OCI-LY7 (cell line): ENCODE results near the gene ARFIP1. TPM values are rescaled to one million over a fixed set of nuclear protein-coding genes. Genes with fewer than 3 reads are reported as not detected.

Source experiments
- BruUV-seq: library from RNA; stranded (reverse); fragments of 400-500 nt; replicated peaks from 2 replicates; lab custom pipeline; 2021; lab: Mats Ljungman, UMichigan
- CTCF ChIA-PET: fragments of 300-600 bp; sonication (Branson Sonifier 250); formaldehyde crosslinking; loops from one replicate; lab custom pipeline; 2022; ENCODE audit warnings: antibody characterized with exemption; ENCODE audit not compliant: unreplicated experiment; lab: Charles Lee
- POLR2A ChIA-PET: fragments of 300-600 bp; sonication (Branson Sonifier 250); formaldehyde crosslinking; loops from one replicate; lab custom pipeline; 2022; ENCODE audit warnings: antibody characterized with exemption; lab: Charles Lee
- DNase-seq: peaks from one replicate; pipeline ENCODE4 v3.0.0-alpha.2; 2015; ENCODE audit warnings: low spot score
- H2AFZ ChIP-seq: fragments of 200-600 bp; sonication (generic), shearing (Covaris generic); 2 replicates; pipeline ENCODE4 v1.6.1; 2014; ENCODE audit warnings: mild to moderate bottlenecking, antibody characterized with exemption, low read length, moderate library complexity
- H3K27ac ChIP-seq: fragments of 200-600 bp; sonication (generic); 2 replicates; pipeline ENCODE4 v1.5.1; 2014; ENCODE audit warnings: mixed run types, low read depth, mild to moderate bottlenecking, moderate library complexity, low read length, inconsistent platforms; ENCODE audit not compliant: poor library complexity, severe bottlenecking
- H3K36me3 ChIP-seq: fragments of 200-600 bp; sonication (generic); 2 replicates; pipeline ENCODE4 v1.6.1; 2014; ENCODE audit warnings: mild to moderate bottlenecking, antibody characterized with exemption, low read length, moderate library complexity, mixed read lengths; ENCODE audit not compliant: insufficient read depth
- H3K4me1 ChIP-seq: fragments of 200-600 bp; sonication (generic); 2 replicates; pipeline ENCODE4 v1.5.1; 2014; ENCODE audit warnings: mild to moderate bottlenecking, low read length; ENCODE audit not compliant: insufficient read depth, poor library complexity, severe bottlenecking
- H3K4me2 ChIP-seq: fragments of 200-600 bp; sonication (generic); 2 replicates; pipeline ENCODE4 v1.6.1; 2014; ENCODE audit warnings: mild to moderate bottlenecking, low read length
- H3K4me3 ChIP-seq: fragments of 200-600 bp; sonication (generic); 2 replicates; pipeline ENCODE4 v1.5.1; 2014; ENCODE audit warnings: mild to moderate bottlenecking, low read depth, low read length; ENCODE audit not compliant: poor library complexity, severe bottlenecking
- H3K79me2 ChIP-seq: fragments of 200-600 bp; sonication (generic); 2 replicates; pipeline ENCODE4 v1.6.1; 2016; ENCODE audit warnings: low read depth, mild to moderate bottlenecking, low read length, moderate library complexity, mixed read lengths; ENCODE audit not compliant: insufficient read depth
- H3K9me2 ChIP-seq: fragments of 200-600 bp; sonication (generic); 2 replicates; pipeline ENCODE4 v1.6.1; 2016; ENCODE audit warnings: mild to moderate bottlenecking, low read length, mixed read lengths; ENCODE audit not compliant: insufficient read depth
- H3K9me3 ChIP-seq: fragments of 200-600 bp; sonication (generic); 2 replicates; pipeline ENCODE4 v1.6.1; 2014; ENCODE audit warnings: mild to moderate bottlenecking, mixed run types, low read length, mixed read lengths
- H4K20me1 ChIP-seq: fragments of 200-600 bp; sonication (generic); 2 replicates; pipeline ENCODE4 v1.6.1; 2014; ENCODE audit warnings: mild to moderate bottlenecking, antibody characterized with exemption, low read length, moderate library complexity, mixed read lengths; ENCODE audit not compliant: insufficient read depth
- EZH2phosphoT487 ChIP-seq: fragments of 200-600 bp; sonication (generic); IDR thresholded peaks from 2 replicates; pipeline ENCODE4 v1.6.1; 2018; ENCODE audit warnings: low read depth, borderline replicate concordance, mild to moderate bottlenecking, mixed run types, antibody characterized with exemption, low read length, moderate library complexity, mixed read lengths
- intact Hi-C: fragments of 100-400 bp; cut with micrococcal nuclease; formaldehyde crosslinking; loops from one replicate; pipeline ENCODE4 v1.10.0; 2022; ENCODE audit not compliant: unreplicated experiment
- total RNA-seq, 2 experiments: library from RNA; depleted of rRNA in 1 of 2; stranded (reverse); fragments of >200 nt in 1 of 2; shearing (Covaris generic) in 1 of 2; gene quantifications; 2 replicates each; pipeline ENCODE4 v1.2.3, GENCODE V29; 2014 to 2022
- TF ChIP-seq, protein P1 (sequence below): fragments of 200-600 bp; sonication (generic); conservative IDR thresholded peaks from 2 replicates; pipeline ENCODE4 v1.5.1; 2014; ENCODE audit warnings: mild to moderate bottlenecking, antibody characterized with exemption, low read length, moderate library complexity, mixed read lengths

ARFIP1 gene
- total RNA-seq, 2 experiments from 2014 or later = 27.0 to 29.3 TPM

DNA sequence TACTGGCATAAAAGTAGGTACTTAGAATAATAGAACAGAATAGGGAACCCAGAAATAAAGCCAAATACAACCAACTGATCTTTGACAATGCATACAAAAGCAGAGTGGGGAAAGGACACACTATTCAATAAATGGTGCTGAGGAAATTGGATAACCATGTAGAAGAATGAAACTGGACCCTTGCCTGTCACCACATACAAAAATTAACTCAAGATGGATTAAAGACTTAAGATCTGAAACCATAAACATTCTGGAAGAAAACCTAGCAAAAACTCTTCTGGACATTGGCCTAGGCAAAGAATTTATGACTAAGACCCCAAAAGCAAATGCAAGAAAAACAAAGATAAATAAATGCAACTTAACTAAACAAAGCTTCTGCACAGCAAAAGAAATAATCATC, 45.6 kb downstream of the ARFIP1 start:
- Histone ChIP-seq H3K27ac (no peak overlapping the region), H4K20me1 (no peaks in the 10 kb centered on the region), H3K79me2 (no peaks in the 10 kb centered on the region), H3K4me2 (no peak overlapping the region), H2AFZ (no peak overlapping the region), H3K9me2 (no peaks in the 10 kb centered on the region), H3K4me3 (no peak overlapping the region), H3K4me1 (no peaks in the 10 kb centered on the region), H3K9me3 (0 out of 2 replicates have a peak, but pooled peaks cover 3% of the 10 kb centered on the region), H3K36me3 (no peaks in the 10 kb centered on the region)
- no peak for DNase-seq
- intact Hi-C loops = no loop called here
- no TSS peak for BruUV-seq
- TF ChIP-seq, protein P1, sequence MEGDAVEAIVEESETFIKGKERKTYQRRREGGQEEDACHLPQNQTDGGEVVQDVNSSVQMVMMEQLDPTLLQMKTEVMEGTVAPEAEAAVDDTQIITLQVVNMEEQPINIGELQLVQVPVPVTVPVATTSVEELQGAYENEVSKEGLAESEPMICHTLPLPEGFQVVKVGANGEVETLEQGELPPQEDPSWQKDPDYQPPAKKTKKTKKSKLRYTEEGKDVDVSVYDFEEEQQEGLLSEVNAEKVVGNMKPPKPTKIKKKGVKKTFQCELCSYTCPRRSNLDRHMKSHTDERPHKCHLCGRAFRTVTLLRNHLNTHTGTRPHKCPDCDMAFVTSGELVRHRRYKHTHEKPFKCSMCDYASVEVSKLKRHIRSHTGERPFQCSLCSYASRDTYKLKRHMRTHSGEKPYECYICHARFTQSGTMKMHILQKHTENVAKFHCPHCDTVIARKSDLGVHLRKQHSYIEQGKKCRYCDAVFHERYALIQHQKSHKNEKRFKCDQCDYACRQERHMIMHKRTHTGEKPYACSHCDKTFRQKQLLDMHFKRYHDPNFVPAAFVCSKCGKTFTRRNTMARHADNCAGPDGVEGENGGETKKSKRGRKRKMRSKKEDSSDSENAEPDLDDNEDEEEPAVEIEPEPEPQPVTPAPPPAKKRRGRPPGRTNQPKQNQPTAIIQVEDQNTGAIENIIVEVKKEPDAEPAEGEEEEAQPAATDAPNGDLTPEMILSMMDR = no peak
- no peak for TF ChIP-seq EZH2phosphoT487
- ChIA-PET CTCF (no interaction called here), POLR2A (interaction anchor here (1.3 kb wide), 1 partner anchor 9 kb away, joined by 3 read pairs; no protein-coding TSS in a partner anchor)

DNA sequence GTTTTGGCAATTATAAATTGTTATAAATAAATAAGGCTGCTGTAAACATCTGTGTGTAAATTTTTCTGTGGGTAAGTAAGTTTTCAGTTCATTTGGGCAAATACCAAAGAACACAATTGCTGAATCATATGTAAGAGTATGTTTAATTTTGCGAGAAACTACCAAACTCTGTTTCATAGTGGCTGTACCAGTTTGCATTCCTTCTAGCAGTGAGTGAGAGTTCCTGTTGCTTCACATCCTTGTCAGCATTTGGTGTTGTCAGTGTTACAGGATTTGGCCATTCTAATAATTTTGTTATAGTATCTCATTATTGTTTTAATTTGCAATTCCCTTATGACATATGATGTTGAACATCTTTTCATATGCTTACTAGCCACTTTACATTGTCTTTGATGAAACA, 48.4 kb downstream of the ARFIP1 start:
- no TSS peak for BruUV-seq
- intact Hi-C loops = no loop called here
- peaks cover 12% of the 10 kb centered on the region for H3K36me3 ChIP-seq
- no peaks in the 10 kb centered on the region for H3K9me2 ChIP-seq
- H3K4me1 ChIP-seq = no peaks in the 10 kb centered on the region
- CTCF ChIA-PET = no interaction called here
- H4K20me1 ChIP-seq = no peaks in the 10 kb centered on the region
- no peak overlapping the region for H3K4me2 ChIP-seq
- H3K4me3 ChIP-seq = no peak overlapping the region
- no peak overlapping the region for H2AFZ ChIP-seq
- TF ChIP-seq, protein P1 = no peak
- no peak for TF ChIP-seq EZH2phosphoT487
- POLR2A ChIA-PET = no interaction called here
- no peaks in the 10 kb centered on the region for H3K79me2 ChIP-seq
- 0 out of 2 replicates have a peak, but pooled peaks cover 8% of the 10 kb centered on the region for H3K9me3 ChIP-seq
- no peak for DNase-seq
- no peak overlapping the region for H3K27ac ChIP-seq

DNA sequence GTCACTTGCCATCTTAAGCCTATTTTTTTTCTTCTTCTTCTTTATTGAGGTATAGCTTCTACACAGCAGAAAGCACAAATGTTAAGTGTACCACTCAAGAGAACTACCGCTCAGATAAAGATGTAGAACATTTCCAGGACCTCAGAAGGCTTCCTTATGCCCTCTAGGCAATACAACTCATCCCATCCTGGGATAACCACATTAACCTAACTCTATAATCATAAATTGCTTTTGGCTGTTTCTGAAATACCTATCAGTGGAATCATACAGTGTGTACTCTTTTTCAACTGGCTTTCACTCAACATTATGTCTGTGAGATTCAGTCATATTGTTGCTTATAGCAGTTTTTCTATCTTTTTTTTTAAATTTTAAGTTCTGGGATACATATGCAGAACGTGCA, 51.7 kb downstream of the ARFIP1 start:
- ChIA-PET POLR2A (interaction anchor here (0.6 kb wide), 2 partner anchors 9 to 289 kb away, joined by 3 to 7 read pairs; no protein-coding TSS in a partner anchor), CTCF (no interaction called here)
- no peak overlapping the region for H3K4me2 ChIP-seq
- H3K27ac ChIP-seq = no peak overlapping the region
- no peaks in the 10 kb centered on the region for H3K4me1 ChIP-seq
- no peak for DNase-seq
- H3K79me2 ChIP-seq = no peaks in the 10 kb centered on the region
- H3K9me2 ChIP-seq = no peaks in the 10 kb centered on the region
- H3K36me3 ChIP-seq = peaks cover 20% of the 10 kb centered on the region
- 0 out of 2 replicates have a peak, but pooled peaks cover 4% of the 10 kb centered on the region for H3K9me3 ChIP-seq
- no peak overlapping the region for H2AFZ ChIP-seq
- no peak overlapping the region for H3K4me3 ChIP-seq
- BruUV-seq = no TSS peak
- intact Hi-C loops = no loop called here
- no peaks in the 10 kb centered on the region for H4K20me1 ChIP-seq
- no peak for TF ChIP-seq EZH2phosphoT487
- TF ChIP-seq, protein P1 = no peak
